GM19397 (cell line): ENCODE data around the gene HMX2.

ENCODE experiments used
- ATAC-seq: cut with Tn5 transposase; IDR thresholded peaks from one replicate; pipeline ENCODE4 v1.9.1; 2021; ENCODE audit warnings: mild to moderate bottlenecking, moderate library complexity; ENCODE audit not compliant: unreplicated experiment

HMX2 gene

DNA sequence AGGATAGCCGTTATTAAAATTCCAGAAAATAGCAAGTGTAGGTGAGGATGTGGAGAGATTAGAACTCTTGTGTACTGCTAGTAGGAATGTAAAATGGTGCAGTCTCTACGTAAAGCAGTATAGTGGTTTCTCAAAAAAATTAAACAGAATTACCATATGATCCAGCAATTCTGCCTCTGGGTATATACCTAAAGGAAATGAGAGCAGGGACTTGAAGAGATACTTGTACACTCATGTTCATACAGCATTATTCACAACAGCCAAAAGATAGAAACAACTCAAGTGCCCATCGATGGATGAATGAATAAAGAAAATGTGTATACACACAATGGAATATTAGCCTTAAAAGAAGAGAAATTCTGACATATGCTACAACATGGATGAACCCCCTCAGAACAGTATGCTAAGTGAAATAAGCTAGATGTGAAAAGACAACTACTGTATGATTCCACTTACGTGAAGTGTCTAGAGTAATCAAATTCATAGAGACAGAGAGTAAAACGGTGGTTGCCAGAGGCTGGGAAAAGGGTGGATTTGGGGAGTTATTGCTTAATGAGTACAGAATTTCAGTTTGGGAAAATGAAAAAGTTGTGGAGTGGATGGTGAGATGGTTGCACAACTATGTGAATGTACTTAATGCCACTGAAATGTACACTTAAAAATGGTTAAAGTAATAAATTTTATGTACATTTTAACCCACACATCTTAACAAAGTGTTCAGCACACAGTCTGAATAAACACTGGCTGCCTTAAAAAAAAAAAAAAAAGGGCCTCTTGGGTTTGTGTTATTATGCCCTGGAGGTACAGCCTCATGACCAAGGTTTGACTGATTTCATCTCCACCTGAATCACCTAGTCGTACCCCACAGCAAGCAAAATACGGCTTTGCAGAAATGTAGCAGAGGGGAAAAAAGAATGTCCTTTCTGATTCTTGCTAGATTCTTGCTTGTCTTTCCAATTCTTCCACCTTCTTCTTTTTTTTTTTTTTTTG, 32.5 kb downstream of the HMX2 start:
- ATAC-seq = no peak

DNA sequence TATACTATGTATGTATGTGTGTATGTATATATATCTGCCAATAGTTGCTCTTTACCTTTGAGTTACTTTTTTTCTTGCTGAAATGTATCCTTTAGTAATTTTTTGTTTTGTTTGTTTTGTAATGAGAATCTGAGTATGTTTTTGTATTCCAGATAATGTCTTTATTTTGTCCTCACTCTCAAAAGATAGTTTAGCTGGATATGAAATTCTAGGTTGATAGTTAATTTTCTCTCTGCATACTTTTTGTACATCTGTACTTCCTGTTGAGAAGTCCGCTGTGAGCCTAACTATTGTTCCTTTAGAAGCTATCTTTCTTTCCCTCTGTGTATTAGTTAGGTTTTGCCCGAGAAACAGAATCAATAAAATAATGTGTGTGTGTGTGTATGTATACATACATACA, 35.8 kb downstream of the HMX2 start:
- no peak for ATAC-seq

DNA sequence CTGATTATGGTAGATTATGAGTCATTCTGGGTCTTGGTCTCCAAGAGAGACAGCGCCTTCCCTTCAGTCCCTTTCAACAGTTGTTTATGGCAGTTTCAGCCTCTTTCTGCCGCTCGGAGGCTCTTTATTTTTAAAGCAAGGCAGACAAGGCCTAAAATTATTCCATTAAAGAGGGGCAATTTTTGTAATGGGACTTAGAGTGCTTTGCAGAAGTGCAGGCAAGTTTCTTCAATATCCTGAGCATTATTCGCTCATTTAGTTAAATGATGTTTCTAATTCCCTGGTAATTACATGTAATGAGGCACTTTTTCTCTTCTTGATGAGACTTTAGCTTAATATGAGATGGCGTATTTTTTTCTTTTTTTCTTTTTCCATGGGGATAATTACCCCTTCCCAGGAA, 39.8 kb downstream of the HMX2 start:
- no peak for ATAC-seq

DNA sequence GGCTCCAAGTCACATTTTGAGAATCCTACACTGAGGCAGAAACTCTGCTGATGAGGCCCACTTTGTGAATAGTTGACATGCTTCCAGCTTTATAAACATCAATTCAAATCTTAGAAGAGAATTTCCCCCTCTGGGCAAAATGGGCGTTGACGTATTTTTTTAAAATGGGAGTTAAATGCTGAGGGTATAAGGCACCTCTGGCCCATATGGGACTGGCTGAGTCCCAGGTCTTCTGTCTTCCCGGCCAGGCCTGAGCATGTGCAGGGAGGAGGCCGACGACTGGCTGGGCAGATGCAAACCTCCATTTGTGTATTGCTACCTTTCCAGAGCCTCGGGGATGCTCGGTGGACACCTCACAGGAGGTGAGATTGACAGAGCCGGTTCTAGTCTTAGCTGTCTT, 44.0 kb downstream of the HMX2 start:
- ATAC-seq = no peak

DNA sequence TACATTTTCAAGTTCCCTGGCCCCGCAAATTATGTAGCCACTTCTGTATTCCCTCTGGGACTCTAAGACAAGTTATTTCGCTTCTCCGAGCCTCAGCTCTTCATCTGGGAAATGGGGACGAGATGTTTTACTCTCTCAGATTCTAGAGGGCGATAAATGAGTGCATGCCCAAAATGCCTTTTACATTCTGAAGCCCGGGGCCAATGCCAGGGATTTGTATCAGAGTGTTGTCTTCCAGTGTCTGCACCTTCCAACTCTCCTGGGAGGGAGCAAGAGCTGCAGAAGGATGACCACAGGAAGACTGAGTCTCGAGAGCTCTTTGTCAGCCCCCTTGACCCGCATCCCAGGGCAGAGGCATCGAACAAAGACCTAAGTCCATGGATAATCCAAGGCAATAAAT, 46.1 kb downstream of the HMX2 start:
- ATAC-seq = no peak
